ENCODE results near the gene SP140.
"Not testable (repeated sequence)": the region's sequence is repeated elsewhere in the genome, so short reads cannot be mapped to it uniquely, and the experiment has no call there.

SP140 gene

DNA sequence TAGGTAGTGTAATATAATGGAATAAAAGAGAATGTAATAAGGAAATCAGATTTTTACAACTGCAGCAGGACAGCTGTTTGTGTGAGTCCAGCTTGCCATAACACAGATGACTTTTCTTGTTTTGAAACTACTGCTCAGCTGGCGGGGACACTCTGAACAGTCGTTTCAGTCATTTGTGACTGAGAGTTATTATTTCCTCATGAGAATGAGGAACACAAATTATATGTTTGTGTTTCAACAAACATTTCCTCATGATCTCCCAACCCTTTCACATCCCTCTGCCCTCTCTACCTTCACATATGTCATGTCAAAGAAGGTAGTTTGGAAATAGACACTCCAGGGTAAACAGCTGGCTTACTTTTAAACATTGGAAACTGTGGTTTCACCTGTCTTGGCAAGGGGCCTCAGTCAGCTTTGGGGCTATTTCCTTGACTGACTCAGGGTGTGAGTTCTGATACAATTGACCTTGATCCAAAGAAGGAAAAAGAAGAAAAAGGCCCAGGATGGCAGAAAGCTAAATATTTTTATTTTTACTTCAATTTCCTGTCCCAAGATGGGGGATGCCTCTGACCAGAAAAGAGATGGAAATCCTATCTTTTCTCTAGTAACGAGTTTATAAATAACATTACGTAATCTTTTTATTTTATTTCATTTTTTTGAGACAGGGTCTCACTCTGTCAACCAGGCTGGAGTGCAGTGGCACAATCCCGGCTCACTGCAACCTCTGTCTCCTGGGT is 102.0 kb downstream of the SP140 start:
- no peak for DNase-seq

DNA sequence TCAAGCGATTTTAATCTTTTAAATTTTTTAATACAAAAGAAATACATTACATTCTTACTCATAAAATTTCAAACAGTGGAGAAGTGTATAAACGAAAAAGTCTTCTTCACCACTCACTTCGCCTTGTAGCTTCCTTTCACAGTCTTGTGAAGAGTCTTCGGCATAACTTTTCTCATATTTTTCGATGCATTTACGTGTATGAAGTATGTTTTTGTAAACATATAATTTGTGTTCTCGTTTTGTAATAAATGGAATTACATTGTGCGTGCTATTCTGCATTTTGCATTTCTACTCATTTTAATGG is 102.6 kb downstream of the SP140 start:
- DNase-seq: no peak

DNA sequence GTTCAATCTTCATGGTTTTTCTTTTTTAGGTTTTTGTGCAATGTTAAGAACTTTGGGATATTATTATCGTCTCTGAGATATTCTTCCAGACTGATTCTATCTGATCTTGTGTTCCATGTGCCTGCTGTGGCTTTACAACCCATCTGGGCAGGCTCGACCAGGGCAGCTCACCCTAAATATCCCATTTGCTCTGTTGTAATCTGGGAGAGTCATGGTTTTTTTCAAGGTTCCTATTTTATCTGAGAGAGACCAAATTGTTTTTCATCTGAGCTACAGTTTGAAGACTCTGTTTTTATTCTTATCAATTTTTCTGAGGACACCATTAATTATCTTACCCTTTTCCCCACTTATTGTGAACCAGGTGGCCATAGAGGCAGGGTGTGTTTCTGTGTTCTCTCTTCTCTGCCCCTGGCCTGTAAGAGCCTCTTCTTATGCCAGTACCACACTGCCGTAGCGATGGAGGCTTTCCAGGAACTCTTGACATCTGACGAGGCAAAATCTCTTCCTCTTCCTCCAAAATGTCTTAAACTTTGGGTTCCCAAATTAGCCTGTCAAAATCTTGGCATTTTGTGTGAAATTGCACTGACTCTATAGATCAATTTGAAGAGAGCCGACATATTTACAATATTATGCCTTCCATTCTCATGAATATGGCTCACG is 104.5 kb downstream of the SP140 start:
- DNase-seq: no peak

DNA sequence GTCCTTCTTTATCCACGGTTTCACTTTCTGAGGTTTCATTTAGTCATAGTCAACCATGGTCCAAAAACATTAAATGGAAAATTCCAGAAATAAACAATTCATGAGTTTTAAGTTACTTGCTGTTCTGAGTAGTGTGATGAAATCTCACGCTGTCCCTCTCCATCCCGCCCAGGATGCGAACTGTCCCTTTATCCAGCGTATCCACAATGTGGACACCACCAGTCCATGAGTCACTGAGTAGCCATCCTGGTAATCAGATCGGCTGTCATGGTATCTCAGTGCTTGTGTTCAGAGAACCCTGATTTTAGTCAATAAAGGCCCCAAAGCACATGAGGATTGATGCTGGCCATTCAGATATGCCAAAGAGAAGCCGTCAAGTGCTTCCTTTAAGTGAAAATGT is 105.2 kb downstream of the SP140 start:
- DNase-seq: no peak

DNA sequence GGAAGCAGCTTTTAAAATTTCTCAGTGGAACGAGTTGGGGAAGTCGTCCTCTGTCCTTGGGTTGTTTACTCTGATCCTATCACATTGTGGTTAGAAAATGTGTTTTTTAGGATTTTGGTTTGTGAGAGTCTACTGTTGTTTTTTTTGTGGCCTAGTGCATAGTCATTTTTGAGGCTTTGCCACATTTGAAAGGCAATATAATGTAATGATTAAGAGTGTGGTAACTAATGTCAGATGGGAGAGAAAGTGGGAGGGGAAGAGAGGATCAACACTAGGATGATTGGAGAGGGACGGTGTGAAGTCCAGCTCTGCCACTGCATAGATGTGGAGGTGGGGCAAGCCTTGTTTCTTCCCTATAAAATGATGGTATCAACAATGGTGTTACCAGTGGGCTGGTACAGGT is 109.9 kb downstream of the SP140 start:
- DNase-seq: no peak

DNA sequence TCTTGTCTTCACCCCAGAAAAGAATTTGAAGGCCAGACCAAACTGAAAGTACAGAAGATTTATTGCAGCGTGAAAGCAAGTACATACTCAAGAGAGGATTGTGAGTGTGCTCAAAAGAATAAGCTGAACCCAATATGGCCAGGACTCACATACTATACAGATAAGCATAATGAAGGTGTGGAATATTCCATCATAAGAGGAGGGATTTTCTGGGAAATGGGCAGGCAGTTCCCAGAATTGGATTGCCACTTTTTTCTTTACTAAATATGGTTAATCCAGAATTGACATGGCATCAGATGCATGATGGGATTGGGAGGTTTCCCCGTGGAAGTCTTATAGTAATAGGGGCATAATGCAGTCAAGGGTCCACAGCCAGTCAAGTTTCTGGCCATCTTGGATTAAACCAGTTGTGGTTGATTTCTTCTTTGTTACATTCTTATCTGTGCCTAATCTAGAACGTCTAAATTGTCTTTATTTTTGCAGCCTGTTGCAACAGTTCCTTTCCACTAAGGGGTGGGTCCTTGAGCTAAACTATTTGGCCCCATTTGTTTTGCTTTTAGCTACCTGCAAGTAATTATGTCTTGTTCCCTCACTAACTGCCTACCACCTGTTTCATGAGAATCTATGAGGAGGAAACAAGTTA is 110.4 kb downstream of the SP140 start:
- no peak for DNase-seq

DNA sequence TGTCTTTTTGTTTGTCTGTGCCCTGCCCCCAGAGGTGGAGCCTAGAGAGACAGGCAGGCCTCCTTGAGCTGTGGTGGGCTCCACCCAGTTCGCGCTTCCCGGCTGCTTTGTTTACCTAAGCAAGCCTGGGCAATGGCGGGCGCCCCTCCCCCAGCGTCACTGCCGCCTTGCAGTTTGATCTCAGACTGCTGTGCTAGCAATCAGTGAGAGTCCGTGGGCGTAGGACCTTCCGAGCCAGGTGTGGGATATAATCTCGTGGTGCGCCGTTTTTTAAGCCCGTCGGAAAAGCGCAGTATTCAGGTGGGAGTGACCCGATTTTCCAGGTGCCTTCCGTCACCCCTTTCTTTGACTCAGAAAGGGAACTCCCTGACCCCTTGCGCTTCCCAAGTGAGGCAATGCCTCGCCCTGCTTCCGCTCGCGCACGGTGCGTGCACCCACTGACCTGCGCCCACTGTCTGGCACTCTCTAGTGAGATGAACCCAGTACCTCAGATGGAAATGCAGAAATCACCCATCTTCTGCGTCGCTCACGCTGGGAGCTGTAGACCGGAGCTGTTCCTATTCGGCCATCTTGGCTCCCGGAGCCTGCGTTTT is 116.5 kb downstream of the SP140 start:
- not testable (repeated sequence) for DNase-seq

DNA sequence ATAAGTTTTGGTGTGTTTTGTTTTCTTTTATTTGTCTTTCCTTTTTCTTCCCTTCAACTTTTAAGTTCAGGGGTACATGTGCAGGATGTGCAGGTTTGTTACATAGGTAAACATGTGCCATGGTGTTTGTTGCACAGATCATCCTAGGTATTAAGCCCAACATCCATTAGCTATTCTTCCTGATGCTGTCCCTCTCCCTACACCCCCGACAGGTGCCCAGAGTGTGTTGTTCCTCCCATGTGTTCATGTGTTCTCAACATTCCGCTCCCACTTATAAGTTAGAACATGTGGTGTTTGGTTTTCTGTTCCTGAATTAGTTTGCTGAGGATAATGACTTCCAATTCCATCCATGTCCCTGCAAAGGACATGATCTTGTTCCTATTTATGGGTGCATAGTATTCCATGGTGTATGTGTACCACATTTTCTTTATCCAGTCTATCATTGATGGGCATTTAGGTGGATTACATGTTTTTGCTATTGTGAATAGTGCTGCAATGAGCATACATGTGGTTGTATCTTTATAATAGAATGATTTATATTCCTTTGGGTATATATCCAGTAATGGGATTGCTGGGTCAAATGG is 117.6 kb downstream of the SP140 start:
- DNase-seq: not testable (repeated sequence)

DNA sequence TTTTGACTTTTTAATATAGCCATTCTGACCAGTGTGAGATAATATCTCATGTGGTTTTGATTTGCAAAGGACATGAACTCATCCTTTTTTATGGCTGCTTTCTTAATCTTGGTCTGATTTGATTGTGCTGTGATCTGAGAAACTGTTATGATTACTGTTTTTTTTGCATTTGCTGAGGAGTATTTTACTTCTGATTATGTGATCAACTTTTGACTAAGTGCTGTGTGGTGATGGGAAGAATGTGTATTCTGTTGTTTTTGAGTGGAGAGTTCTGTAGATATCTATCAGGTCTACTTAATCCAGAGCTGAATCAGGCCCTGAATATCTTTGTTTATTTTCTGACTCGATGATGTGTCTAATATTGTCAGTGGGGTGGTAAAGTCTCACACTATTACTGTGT is 118.2 kb downstream of the SP140 start:
- DNase-seq: no peak

DNA sequence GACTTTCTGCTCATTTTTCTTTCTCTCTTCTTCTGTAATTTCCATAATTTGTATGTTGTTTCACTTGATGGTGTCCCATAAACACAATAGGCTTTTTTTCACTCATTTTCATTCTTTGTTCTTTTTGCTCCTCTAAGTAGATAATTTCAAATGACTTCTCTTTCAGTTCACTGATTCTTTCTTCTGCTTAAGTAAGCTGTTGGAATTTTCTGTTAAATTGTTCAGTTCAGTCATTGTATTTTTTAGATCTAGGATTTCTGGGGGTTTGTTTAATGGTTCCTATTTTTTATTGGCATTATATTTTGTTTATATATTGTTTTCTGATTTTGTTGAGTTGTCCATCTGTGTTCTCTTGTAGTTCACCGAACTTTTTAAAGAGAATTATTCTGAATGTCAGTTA is 120.9 kb downstream of the SP140 start:
- DNase-seq: no peak

DNA sequence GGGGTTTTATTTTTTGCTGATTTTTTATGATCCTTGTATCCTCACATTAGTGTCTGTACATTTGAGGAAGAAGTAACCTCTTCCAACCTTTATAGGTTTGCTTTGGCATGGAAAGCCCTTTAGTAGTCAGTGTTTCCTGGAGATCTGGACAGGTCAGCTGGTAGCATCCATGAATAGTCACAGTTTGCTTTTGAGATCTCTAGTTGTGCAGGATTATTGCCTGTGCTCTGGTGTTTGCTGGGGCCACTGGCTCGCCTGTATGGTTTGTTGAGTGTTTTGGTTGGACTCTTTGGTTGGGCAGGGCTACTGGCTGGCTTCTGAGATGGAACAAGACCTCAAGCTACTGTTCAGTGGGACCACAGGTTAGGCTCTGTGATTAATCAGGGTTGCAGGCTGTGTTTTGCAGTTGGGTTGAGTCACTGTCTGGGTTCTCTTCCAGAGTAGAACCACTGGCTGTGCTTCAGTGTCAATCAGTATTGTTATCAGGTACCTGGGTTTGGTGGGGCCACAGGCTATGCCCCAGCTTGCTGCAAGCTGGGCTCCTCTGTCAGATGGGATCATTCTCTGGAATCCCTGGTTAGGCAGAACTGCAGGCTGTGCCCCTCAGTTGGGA is 121.5 kb downstream of the SP140 start:
- DNase-seq: no peak

DNA sequence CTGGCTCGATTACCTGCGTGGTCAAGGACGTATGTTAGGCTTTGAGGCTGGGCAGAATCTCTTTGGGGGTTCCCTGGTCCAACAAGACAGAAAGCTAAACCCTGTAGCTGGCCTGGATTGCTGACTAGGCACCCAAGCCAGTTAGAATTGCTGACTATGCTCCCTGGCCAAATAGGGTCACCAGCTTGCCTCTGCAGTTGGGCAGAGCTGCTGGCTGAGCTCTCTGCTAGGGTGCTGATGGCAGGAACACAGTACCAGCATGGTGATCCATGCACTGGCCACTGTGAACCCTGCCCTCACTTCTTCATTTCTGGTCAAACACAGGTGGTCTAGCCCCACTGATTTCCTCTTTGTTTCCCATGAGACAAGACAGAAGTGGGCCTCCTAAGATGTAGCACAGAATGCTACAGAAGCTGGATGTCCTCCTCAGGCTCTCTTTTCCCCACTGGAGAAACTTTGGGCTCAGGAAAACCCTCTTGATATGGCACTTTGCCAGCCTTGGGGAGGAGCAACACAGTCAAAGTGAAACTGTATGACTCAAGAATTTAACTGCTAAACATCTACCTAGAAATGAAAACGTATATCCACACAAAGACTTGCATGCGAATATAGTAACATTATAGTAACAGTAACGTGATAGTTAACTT is 122.2 kb downstream of the SP140 start:
- DNase-seq: no peak

DNA sequence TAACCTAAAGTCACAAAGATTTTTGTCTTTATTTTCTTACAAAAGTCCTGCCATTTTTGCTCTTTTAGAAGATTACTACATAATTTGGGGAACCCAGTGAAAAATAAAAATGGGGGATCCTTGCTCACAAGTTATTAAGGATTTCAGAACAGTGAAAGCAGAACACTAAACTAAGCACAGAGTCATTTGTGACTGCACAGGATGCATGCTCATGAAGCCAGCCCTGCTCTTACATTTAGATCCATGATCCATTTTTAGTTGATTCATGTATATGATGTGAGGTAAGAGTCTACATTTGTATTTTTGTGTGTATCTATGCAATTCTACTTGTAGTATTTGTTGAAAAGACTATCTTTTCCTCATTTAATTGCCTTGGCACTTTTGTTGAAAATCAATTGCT is 123.3 kb downstream of the SP140 start:
- no peak for DNase-seq

DNA sequence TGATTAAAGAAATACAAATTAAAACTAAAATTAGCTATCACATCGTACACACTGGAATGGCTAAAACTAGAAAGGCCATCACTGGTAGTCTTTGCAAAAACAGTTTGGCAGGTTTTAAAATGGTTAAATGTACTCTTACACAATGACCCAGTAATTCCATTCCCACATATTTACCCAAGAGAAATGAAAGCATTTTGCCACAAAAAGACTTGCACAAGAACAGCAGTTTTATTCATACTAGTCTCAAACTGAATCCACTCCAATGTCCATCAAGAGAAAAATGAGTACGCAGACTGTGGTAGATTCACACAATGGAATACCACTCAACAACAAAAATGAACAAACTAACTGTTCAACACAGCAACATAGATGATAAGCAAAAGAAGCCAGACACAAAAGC is 130.5 kb downstream of the SP140 start:
- no peak for DNase-seq

DNA sequence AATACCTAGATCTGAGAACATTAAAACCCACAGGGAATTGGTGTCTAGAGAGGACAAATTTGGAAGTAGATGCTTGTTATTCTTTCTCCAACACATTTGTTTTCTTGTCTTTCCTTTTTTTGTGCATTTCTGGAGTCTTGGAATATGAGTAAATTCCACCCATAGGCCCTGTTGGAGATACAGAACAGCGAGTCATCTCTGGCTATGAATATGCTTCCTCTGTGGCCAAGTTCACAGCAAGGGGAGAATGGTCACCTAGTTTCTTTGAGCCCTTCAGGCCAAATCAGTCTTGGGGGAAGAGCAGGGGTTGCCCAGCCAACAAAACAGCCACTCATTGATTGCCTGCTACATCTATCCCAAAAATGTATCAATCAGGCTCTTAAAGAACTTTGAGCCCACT is 132.8 kb downstream of the SP140 start:
- no peak for DNase-seq

DNA sequence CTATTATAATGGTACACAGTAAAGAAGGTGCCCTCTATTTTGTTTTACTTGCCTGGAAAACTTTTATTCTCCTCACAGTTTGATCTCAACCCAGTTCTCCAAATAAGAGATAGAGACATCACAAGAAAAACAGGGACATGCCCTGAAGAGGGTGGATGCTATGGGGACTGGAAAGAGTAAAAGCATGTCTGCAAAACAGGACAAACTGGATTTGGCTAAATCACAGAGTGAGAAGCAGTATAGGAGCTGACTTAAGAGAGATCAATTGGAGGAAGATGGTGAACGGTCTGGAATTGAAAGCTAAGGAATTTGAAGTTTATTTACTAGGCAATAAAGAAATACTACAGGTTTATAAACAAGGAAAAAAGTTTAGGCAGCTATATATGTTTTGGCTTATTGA is 134.5 kb downstream of the SP140 start:
- no peak for DNase-seq

DNA sequence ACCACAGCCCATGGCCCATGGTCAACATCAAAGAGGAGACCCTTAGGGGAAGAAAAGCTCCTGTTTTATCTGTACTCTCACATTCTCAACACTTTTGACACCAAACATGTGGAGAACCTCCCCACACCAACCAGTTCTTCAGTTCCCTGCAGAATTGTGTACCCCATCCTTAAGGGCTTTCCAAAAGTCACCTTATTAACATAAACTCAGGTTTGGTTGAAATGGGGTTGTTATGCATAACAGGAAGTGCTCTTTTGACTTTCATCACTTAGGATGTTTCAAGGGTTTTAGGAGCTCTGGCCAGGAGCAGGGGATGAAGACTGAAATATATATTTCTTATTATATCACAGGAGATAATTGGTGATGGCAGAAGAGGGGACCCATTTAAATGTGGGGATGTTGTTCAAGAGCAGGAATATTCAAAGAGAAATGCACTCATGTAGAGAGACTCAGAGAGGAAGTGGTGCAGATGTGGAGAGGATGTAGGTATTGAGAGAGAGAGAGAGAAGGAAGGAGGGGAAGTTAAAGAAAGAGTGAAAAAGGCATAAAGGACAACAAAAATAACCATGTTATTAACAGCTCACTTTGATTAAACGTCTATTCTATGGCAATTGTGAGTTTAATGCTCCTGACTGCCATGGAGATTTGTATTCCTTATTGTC is 136.6 kb downstream of the SP140 start:
- DNase-seq: no peak
